Neural cell (in vitro differentiated cells): ENCODE measurements around the gene HIVEP3. TPM values are rescaled to one million over a fixed set of nuclear protein-coding genes. Genes with fewer than 3 reads are reported as not detected.

Source experiments
- H2AFZ ChIP-seq: fragments of 200-600, 300-800 bp; sonication (generic), shearing (Covaris generic); 2 replicates; pipeline ENCODE4 v1.6.0; 2014; ENCODE audit warnings: low read depth, mild to moderate bottlenecking, antibody characterized with exemption, low read length, moderate library complexity
- H3F3A ChIP-seq: fragments of 200-600 bp; shearing (Covaris generic); 2 replicates; pipeline ENCODE4 v1.6.1; 2016; ENCODE audit warnings: mild to moderate bottlenecking, moderate library complexity, mixed read lengths, antibody characterized with exemption, low read length; ENCODE audit not compliant: insufficient read depth, poor library complexity, severe bottlenecking
- H3K27ac ChIP-seq: fragments of 200-600, 300-800 bp; sonication (generic), shearing (Covaris generic); 2 replicates; pipeline ENCODE4 v1.5.1; 2014; ENCODE audit warnings: mild to moderate bottlenecking, low read length, moderate library complexity
- H3K27me3 ChIP-seq: fragments of 300-800, 200-600 bp; sonication (generic), shearing (Covaris generic); 2 replicates; pipeline ENCODE4 v1.6.0; 2014; ENCODE audit warnings: mild to moderate bottlenecking, low read depth, low read length, moderate library complexity; ENCODE audit not compliant: insufficient read depth
- H3K36me3 ChIP-seq: fragments of 300-800, 200-600 bp; sonication (generic), shearing (Covaris generic); 2 replicates; pipeline ENCODE4 v1.5.1; 2014; ENCODE audit warnings: mild to moderate bottlenecking, antibody characterized with exemption, low read length, moderate library complexity; ENCODE audit not compliant: insufficient read depth
- H3K4me2 ChIP-seq: fragments of 300-800, 200-600 bp; sonication (generic), shearing (Covaris generic); 2 replicates; pipeline ENCODE4 v1.6.0; 2014; ENCODE audit warnings: mild to moderate bottlenecking, low read length
- H3K4me3 ChIP-seq: fragments of 300-800, 200-600 bp; sonication (generic), shearing (Covaris generic); 2 replicates; pipeline ENCODE4 v1.5.1; 2014; ENCODE audit warnings: mild to moderate bottlenecking, low read length, moderate library complexity
- H3K79me2 ChIP-seq: fragments of 200-600 bp; shearing (Covaris generic); replicated peaks from 2 replicates; pipeline ENCODE4 v1.6.0; 2014; ENCODE audit warnings: mild to moderate bottlenecking, low read length, moderate library complexity; ENCODE audit not compliant: insufficient read depth
- H3K9ac ChIP-seq: fragments of 300-800, 200-600 bp; sonication (generic), shearing (Covaris generic); 2 replicates; pipeline ENCODE4 v1.6.1; 2016; ENCODE audit warnings: mild to moderate bottlenecking, low read length, mixed read lengths
- H3K9me2 ChIP-seq: fragments of 200-600 bp; shearing (Covaris generic); 2 replicates; pipeline ENCODE4 v1.6.1; 2016; ENCODE audit warnings: mild to moderate bottlenecking, low read length, mixed read lengths; ENCODE audit not compliant: insufficient read depth
- H3K9me3 ChIP-seq: fragments of 200-600, 300-800 bp; sonication (generic), shearing (Covaris generic); 2 replicates; pipeline ENCODE4 v1.6.1; 2016; ENCODE audit warnings: mild to moderate bottlenecking, mixed run types, low read length, moderate library complexity, mixed read lengths
- H4K20me1 ChIP-seq: fragments of 200-600 bp; shearing (Covaris generic); 2 replicates; pipeline ENCODE4 v1.6.1; 2016; ENCODE audit warnings: mild to moderate bottlenecking, mixed run types; ENCODE audit not compliant: insufficient read depth
- CTCF ChIP-seq: fragments of 450-650 bp; IDR thresholded peaks from 2 replicates; pipeline ENCODE4 v1.5.1; 2014; ENCODE audit warnings: antibody characterized with exemption, mild to moderate bottlenecking, moderate library complexity; ENCODE audit not compliant: poor library complexity, severe bottlenecking
- EP300 ChIP-seq: fragments of 450-650 bp; conservative IDR thresholded peaks from 2 replicates; pipeline ENCODE4 v1.6.1; 2014; ENCODE audit warnings: antibody characterized with exemption, mild to moderate bottlenecking, moderate library complexity; ENCODE audit not compliant: poor library complexity, severe bottlenecking
- EZH2 ChIP-seq: fragments of 200-600, 300-800 bp; shearing (Covaris generic), sonication (generic); IDR thresholded peaks from 2 replicates; pipeline ENCODE4 v1.6.1; 2014; ENCODE audit warnings: antibody characterized with exemption, low read length, borderline replicate concordance, mild to moderate bottlenecking; ENCODE audit not compliant: insufficient read depth, poor library complexity, severe bottlenecking
- MXI1 ChIP-seq: fragments of 450-650 bp; conservative IDR thresholded peaks from 2 replicates; pipeline ENCODE4 v1.6.1; 2014; ENCODE audit warnings: antibody characterized with exemption, mild to moderate bottlenecking; ENCODE audit not compliant: poor library complexity, severe bottlenecking
- POLR2AphosphoS5 ChIP-seq: IDR thresholded peaks from 2 replicates; pipeline ENCODE4 v1.6.1; 2012
- RAD21 ChIP-seq: fragments of 450-650 bp; conservative IDR thresholded peaks from 2 replicates; pipeline ENCODE4 v1.6.1; 2014; ENCODE audit warnings: antibody characterized with exemption, mild to moderate bottlenecking, moderate library complexity
- REST ChIP-seq: IDR thresholded peaks from 2 replicates; pipeline ENCODE4 v1.6.1; 2012; ENCODE audit warnings: borderline replicate concordance
- SMC3 ChIP-seq: fragments of 450-650 bp; conservative IDR thresholded peaks from 2 replicates; pipeline ENCODE4 v1.6.1; 2014; ENCODE audit warnings: antibody characterized with exemption, mild to moderate bottlenecking, moderate library complexity; ENCODE audit not compliant: poor library complexity
- TAF1 ChIP-seq: IDR thresholded peaks from 2 replicates; pipeline ENCODE4 v1.6.1; 2012; ENCODE audit warnings: low read depth
- polyA plus RNA-seq: library from polyadenylated mRNA; depleted of rRNA; stranded (reverse); fragments of >200 nt; gene quantifications from 2 replicates; pipeline ENCODE4 v1.2.3, GENCODE V29; 2014

HIVEP3 gene
- polyA plus RNA-seq, 1 donor from 2014 or later, result 2.6 TPM

- no peaks in the 10 kb centered on the region for H3K27me3 ChIP-seq
- H3K9me2 ChIP-seq, result no peaks in the 10 kb centered on the region
- no peak overlapping the region for H2AFZ ChIP-seq
- no peaks in the 10 kb centered on the region for H3F3A ChIP-seq
- H3K79me2 ChIP-seq, result no peaks in the 10 kb centered on the region
- H3K4me2 ChIP-seq, result no peak overlapping the region
- H3K27ac ChIP-seq, result no peak overlapping the region
- no peaks in the 10 kb centered on the region for H4K20me1 ChIP-seq
- no peaks in the 10 kb centered on the region for H3K9me3 ChIP-seq
- H3K9ac ChIP-seq, result no peak overlapping the region
- TF ChIP-seq CTCF, result no peak
- H3K4me3 ChIP-seq, result no peak overlapping the region
- no peaks in the 10 kb centered on the region for H3K36me3 ChIP-seq
These were observed 16.5 kb upstream of the HIVEP3 start for GRCh38 chr1:41935226-41935625.

GRCh38 chr1:41933106-41933505 is 14.4 kb upstream of the HIVEP3 start:
- TF ChIP-seq POLR2AphosphoS5, result no peak
- no peak for TF ChIP-seq EZH2
- TF ChIP-seq CTCF, result no peak
- no peak for TF ChIP-seq SMC3
- no peak for TF ChIP-seq TAF1
- TF ChIP-seq MXI1, result no peak
- TF ChIP-seq EP300, result no peak
- no peak for TF ChIP-seq REST
- no peak for TF ChIP-seq RAD21
- H3K27me3 ChIP-seq, result no peaks in the 10 kb centered on the region
- H3K36me3 ChIP-seq, result no peaks in the 10 kb centered on the region
- no peaks in the 10 kb centered on the region for H4K20me1 ChIP-seq
- H3K9me3 ChIP-seq, result no peaks in the 10 kb centered on the region
- no peak overlapping the region for H3K4me3 ChIP-seq
- no peak overlapping the region for H3K9ac ChIP-seq
- no peaks in the 10 kb centered on the region for H3K9me2 ChIP-seq
- H3K27ac ChIP-seq, result no peak overlapping the region
- H2AFZ ChIP-seq, result no peak overlapping the region
- no peaks in the 10 kb centered on the region for H3F3A ChIP-seq
- H3K4me2 ChIP-seq, result no peak overlapping the region
- H3K79me2 ChIP-seq, result no peaks in the 10 kb centered on the region
